ENCODE measurements around the gene TNFRSF19.

TNFRSF19 gene

DNA sequence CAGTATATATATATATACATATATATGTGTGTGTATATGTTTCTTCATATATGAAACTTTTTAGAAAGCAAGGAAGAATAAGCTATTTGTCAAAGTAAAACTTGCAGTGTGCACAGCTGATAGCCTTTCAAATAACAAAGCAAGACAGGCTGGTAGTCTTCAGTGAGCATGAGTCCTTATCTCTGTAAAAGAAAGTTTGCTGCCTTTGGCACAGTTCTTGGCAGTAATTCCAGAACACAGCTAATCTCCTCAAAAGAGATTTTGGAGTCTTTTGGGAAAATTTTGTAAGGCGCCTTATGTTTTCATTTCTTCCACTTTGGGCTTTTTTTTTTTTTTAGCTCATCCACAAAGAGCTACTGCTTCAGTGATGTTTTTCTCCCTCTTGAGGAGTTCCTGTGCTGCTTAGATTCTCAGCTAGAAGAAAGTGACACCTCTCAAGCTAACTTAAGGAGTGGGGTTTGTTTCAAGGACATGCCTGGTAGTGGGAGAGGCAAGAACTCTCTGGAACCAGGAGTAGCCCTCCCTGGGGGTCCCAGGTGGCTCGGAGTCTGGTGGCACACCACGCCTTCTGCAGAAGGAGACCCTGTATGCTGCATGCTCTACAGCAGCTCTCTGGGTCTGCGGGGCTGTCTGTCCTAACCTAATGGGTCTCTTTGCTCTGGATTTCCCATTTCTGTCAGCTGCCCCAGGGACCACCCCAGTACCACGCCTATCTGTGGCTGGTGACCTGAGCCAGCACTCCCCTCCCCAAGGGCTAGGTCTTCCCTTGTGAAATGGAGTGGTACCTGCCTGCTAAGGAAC, 58.8 kb downstream of the TNFRSF19 start:
- no peak for DNase-seq (ENCODE audit: low read depth in 2 of 2)

DNA sequence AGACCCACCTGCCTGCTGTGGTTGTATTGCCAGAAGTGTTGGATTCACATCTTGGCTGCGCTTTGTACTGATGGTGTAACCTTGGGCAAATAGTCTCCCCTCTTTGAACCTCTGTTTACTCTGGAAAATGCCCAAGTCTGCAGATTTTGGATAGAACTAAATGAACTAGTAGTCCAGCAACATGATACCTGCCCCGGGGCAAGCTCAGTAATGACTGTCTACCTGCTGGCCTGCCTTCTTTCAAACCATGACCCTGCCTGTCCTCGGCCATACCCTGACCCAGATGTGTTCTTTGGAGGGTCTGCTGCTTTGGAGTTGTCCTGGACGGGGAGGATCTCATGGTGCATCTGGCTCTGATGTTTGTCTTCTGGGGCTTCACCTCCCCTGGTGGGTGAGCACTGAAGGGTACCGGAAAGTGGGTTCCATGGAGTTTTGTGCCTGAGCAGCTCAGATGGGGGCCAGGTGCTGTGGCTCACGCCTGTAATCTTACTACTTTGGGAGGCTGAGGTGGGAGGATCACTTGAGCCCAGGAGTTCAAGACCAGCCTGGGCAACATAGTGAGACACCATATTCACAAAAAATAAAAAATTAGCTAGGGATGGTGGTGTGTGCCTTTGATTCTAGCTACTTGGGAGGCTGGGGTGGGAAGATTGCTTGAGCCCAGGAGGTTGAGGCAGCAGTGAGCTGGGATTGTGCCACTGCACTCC, 59.5 kb downstream of the TNFRSF19 start:
- DNase-seq (ENCODE audit: low read depth in 2 of 2): no peak

DNA sequence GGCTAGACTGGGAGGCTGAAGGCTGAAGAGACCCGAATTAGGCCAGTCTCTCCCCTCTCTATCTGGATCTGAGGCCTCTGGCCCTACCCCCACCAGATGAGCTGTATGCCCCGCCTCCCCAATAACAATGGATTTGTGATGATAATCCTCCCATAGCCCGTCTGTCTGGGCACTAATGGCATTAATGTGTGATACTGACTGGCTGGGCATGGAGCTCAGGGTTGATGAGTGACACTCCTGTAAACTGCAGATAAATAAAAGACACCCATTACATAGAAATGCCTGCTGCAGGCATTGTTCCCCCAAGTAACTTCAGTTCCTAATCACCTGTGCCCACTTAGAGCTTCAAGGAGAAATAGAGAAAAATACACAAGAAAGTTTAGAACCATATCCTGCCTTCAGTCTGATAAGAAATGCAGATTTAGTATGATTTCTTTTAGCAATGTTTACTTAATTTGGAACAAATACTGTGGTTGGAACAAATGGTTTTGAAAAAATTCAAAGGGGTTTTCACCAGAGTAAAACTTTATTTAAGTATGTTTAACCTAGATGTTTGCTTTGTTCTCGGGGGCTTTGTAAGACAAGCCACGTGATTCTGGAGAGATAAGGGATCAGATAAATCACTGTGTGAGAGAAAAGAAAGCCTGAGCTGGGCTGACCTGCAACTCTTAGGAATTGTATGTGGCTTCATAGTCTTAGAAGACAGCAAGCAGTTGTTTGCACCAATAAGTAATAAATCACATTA, 60.3 kb downstream of the TNFRSF19 start:
- DNase-seq (ENCODE audit: low read depth in 2 of 2): no peak

DNA sequence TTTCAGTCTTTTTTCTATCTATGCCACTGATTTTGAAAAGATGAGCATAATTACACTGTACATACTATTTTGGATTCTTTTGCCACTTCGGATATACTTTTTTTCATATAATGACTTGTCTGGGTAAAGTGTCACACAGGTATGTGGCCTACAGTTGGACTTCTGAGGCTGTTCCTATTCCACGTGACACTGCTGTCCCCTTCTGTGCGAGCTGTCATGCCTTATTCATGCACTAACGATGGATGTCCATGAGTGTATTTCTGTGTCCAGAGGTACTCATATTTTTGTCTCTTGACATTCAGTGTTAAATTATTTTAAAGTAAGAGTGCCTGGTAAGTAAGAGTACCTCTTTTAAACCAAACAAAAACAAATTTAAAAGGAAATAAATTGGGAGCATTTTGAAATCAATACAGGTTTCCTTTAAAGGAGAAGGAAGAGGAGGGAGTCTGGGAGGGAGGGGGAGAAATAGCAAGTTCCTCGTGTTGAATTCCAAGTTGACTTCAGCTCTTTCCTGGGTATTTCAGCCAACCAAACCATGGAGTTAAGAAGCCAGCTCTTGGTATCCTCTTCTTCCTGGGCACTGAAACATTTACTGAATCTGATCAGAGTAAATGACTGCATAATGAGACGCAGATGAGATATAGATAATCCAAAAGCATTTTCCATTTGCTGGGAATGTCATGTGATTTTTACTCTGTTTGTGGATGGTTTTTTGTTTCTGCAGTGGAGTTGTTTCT, 61.3 kb downstream of the TNFRSF19 start:
- no peak for DNase-seq (ENCODE audit: low read depth in 2 of 2)

DNA sequence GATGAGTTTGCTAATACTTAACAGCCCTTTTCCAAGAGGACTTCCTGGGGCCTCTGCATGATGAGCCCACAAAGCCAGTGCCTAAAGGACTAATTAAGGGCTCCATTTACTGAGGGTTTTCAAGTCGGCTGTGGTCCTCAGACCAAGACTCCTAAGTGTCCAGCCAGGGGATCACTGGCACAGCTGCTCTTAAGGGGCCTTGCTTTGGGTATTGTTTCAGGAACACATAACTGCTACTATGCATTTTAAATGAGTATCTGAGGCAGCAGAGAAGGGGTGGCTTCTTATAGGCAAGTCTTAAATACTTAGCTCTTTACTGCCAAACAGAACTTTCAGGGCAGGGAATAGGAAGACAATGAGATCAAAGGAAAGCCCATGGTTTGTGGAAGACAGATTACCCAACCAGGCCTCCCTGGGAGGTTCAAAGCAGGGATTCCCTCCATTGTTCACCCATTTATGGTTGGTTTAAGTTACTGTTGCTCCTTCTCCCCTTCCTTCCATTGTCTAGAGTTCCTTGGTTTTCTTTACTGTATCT, 61.9 kb downstream of the TNFRSF19 start:
- DNase-seq (ENCODE audit: low read depth in 2 of 2): no peak

DNA sequence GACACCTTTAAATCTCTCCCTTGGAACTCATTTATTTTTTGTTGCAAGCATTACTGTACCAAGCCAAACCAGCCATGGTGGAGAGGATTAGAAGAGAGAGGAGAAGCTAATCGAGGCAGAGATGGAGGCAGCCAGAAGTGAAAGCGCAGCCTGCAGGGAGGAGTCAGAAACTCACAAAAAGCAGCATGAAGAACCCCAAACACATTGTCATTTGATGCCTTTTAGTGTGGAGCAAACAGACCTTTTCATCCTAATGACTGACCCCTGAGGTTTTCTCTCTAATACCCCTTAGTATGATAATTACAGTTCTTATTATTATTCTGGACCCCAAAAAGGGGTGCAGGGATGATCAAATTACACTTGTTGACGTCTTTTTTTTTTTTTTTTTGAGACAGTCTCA, 62.5 kb downstream of the TNFRSF19 start:
- DNase-seq (ENCODE audit: low read depth in 2 of 2): no peak

DNA sequence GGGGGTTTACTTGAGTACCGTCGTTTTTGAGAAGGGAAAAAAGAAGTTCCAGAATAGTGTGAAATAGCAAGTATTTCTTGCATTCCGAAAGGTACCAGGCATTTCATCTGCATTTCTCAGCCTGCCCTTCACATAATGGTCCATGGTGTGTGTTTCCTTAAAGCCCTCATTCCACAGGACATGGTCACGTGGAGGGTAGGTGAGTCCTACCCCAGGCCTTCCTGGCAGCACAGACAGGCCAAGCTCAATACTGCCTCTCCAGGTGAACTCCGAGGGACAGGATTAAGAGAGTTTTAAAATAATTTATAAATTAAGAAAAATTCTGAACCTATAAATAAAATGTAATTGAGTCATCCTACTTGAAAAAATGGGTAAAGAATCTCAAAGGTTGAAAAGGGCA, 64.7 kb downstream of the TNFRSF19 start:
- DNase-seq (ENCODE audit: low read depth in 2 of 2): no peak

DNA sequence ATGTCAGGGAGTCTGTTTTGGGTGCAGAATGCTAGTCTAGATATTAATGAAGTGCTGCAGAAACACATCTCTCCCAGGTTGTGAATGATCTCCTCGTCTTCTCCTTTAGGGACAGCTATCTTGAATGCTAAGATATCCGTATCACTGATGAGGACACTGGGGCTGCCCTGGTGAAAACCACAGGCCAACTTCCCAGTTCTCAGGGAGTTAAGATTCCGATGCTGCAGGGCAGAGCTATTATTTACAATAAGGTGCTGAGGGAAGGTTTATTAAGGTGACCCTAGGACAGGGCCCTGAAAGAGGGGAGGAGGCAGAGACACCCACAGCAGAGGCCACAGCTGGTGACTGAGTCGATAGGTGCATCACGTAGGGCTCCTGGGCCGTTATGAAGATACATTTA, 66.1 kb downstream of the TNFRSF19 start:
- DNase-seq (ENCODE audit: low read depth in 2 of 2): no peak

DNA sequence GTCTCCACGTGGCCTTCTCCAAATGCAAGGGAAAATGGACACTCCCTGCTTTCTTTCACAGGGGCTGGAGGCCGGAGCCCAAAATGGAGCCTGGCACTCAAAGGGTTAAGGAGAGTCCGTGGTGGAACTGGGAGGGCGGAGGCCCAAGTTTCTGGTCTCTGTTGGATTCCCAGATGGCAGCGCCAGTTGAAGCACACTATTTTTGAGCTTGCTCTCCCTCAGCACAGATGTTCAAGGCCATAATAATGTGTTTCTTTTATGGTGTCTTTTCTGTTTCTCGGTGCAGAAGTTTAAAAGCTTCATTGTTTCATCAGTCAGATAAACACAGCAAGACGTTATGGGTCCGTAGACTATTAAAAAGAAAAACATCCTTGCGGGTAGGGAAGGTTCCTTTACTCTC, 67.6 kb downstream of the TNFRSF19 start:
- DNase-seq (ENCODE audit: low read depth in 2 of 2): no peak

DNA sequence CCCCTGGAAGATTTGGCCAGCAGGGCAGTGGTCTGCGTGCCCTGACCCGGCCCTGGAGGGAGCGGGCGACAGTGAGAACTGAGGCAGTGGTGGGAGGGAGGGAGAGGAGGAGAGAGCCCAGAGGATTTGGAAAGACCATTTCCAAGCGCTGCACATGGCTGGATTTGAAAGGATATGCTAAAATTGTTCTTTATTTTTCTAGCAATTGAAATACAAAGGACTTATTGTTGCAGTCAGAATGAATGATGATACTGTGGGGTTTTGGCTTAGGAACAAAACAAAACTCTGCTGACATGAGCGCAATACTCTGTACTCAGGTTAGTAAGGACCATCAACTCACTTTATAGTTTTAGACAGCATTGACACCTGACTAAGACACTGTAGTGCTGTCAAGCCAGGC, 69.5 kb downstream of the TNFRSF19 start:
- DNase-seq (ENCODE audit: low read depth in 2 of 2): no peak

DNA sequence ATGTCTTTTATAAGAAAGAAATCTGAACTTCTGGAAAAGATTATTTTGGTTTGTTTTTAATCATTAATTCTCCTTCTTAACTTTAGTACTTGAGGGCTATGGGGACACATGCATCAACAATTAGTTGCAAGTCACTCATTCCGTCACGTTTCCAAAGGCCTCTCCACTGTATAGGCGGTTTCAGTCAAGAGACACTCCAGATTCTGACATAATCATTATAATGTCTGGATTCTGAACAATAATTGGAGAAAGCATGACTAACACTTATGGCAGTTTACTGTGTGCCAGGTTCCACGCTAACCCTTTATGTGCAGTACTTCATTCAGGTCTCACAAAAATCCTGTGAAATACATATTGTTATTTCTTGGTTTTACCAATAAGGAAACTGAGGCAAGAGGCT, 71.9 kb downstream of the TNFRSF19 start:
- no peak for DNase-seq (ENCODE audit: low read depth in 2 of 2)

DNA sequence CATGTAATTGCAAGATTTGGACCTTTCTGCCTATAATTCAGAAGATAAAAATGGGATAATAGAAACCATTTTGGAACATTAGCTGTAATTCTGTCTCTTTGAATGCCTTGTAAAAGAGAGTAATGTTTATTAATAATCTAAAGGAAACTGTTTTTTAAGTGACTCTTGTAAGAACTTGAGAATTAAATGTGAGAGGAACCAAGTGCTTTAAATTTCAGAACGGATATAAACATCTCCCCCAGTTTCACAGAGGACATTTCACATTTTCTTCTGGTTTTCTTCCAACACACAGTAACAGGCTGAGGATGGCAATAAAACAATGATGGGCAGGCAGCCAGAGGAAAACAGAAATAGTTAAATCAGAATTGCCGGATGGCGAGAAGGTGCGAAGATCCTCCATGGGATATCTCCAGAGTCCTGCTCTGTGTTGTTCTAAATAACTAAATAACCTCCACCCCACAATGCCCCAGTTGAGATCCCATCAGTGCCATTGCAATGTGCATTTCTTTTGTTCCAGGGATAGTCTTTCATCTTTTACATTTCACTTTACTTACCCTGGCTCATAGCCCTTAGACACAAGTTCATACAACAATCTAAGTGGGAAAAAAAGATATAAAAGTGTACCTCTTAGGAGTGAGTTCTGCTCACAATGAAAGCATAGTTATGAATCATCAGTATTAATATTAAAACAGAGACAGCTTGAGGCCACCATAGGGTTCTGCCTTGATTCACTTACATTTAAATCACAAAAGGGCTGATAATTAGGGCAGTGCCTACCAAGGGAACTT, 73.3 kb downstream of the TNFRSF19 start:
- no peak for DNase-seq (ENCODE audit: low read depth in 2 of 2)

DNA sequence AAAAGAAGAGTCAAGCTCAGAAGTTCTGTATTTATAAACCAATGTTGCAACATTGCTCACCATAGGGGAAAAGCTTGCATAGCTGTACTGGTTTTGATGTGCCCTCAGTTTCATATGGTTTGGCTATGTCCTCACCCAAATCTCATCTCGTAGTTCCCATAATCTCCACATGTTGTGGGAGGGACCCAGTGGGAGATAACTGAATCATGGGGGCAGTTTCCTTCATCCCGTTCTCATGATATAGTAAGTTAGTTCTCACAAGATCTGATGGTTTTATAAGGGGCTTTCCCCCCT, 73.9 kb downstream of the TNFRSF19 start:
- DNase-seq (ENCODE audit: low read depth in 2 of 2): no peak

DNA sequence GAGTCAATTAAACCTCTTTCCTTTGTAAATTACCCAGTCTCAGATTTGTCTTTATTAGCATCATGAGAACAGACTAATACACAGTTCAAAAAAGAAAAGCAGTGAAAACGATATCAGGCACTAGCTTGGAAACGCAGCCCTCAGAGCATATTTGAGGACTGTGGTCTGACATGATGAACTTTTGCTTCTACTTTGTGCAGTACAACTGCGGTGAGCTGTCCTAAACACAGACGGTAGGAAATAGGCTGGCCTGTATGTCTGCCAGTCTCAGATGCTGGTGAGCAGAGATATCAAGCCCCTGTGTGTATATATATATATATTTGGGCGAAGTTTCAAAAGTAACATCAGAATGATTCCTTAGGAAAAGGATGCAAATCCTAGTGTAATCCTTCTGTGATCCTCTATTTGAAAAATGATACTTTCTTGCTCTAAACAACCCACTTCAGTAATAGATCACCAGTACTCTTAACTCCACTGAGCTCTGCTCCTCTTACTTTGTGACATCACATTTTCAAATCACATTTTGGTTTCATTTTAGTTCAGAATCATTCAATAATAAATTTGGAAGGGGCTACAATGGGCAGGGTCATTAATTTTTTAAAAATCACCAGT, 74.4 kb downstream of the TNFRSF19 start:
- DNase-seq (ENCODE audit: low read depth in 2 of 2): no peak

DNA sequence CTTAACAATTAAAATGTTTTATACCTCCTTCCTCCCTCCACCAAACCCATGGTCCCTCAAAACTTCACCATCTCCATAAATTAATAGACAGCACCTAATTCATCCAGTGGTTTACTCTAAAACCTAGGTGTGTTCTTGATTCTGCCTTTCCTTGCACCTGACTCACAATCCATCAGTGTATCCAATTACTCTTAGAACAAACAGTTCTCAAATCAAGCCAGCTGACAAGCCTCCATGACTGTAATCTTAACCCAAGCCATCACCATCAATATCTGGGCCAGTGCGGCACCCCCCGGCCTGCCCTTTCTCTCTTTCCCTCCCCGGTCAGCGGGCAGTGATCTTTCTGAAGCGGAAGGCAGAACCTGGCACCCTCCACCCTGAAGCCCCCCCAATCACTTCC, 75.6 kb downstream of the TNFRSF19 start:
- no peak for DNase-seq (ENCODE audit: low read depth in 2 of 2)

DNA sequence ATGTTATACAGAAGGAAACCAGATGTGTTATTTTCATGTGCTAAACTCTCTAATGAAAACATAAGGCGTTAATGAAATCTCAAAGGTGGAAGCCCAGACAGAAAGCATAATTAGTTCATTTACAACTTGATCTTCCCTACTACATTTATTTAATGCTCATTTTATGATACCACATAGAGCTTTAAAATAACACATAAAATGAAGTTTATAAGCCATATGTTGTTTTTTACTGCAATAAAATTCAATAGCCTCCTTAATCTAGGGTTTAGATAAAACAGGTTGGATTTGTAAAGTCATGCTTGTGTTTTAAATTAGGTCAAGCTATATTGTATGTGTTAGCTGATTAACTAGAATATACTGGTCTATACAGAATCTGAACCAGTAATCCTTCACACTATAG, 81.2 kb downstream of the TNFRSF19 start:
- DNase-seq (ENCODE audit: low read depth in 2 of 2): no peak

DNA sequence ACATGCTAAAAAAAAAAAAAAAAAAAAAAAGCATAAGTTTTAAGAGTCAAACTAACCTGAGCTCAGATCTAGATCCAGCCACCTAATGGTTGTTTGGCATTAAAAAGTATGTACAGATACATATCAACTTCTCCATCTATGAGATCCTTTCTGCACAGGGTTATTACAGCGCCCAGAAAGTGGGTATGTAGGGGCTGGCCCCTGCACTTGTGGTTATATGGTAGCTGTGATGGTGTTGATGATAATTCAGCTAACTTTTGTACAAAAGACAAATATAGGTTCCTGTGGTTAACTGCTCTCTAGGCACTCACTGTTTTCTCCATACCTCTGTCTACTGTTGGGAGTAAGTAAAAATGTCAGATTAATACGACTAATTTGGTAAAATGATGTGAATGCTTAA, 81.7 kb downstream of the TNFRSF19 start:
- no peak for DNase-seq (ENCODE audit: low read depth in 2 of 2)

DNA sequence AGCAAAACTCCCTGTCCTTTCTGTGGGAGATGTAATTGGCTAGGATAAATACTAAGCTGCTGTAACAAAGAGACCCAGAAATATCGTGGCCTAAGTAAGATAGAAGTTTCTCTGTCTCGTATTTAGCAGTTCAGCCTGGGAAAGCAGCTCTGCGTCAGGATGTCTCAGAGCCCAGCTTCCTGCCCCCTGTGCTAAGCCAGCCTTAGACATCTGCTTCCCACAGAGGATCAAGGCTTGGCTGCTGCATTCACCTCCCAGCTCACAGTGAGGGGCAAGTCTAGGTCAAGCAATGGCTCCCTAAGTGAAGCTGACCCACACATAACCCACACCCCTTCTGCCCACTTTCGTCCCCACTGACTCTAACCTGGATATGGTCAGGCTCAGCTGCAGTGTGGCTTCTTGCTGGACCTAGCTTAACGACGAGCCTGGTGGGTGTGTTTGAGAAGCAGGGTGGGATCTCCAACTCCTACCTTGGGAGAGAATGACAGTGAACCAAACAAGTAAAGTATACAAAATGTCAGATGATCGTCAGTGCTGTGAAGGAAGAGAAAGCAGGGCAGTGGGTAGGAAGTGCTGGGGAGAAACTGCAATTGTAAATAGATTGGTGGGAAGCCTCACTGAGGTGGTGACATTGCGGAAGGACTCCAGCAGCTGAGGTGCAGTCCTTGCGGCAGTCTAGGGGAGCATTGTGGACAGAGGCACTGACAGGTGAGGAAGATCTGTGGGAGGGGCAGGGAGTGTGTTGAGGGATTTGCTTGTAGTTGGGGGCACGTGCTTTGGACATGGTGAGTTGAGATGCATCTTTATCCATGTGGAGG, 82.9 kb downstream of the TNFRSF19 start:
- no peak for DNase-seq (ENCODE audit: low read depth in 2 of 2)

DNA sequence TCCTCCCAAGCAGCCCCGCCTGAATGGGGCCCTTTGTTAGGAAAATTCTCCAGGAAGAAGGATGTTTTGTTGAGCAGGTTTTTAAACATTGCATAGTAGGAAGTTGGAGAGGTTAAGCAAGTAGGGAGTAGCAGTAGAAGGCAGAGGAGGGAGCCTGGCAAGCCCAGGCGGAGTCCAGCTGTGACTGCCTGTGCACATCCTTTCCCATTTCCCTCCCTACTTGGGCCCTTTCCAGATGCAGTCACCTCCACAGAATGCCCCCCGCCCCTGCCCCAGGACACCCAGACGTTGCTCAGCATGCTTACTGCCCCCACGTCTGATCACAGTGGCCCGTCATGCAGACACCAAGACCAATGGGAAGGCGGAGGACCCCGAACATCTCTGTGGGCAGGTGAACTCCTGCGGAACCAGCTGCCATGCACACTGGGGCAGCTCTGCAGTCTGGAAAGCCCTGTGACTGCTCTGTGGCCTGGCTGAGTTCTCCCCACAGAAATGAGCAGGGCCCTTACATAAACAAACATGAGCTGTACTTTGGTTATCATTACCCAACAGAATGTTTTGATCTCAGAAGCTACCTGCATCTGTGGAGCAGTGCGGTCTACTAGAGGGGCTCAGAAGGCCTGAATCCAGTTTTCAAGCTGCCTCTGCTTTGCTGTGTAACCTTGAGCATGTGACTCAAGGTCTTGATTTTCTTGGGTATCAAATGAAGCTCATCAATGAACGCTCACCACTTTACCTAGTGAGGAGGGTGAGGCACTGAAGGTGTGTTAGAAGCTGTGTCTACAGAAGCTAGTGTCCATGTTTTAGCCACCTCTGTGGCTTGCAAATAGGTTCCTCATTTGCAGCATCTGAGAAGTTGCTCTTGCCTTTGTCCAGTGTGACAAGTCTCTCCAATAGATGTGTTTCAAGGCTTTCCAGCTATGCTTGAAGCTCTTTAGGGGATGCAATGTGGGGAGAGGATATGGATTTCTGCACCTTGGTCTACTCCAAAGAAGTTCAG, 84.2 kb downstream of the TNFRSF19 start:
- DNase-seq (ENCODE audit: low read depth in 2 of 2): no peak

Data from stimulated activated CD4-positive, alpha-beta T cell treated with anti-CD3 and anti-CD28 coated beads, Interleukin-1b, Interleukin-23, amount 100 ng/mL, for 4 hours (primary cell).